Suprapubic skin (tissue), 4 donors: Measurements from ENCODE around the gene OGDHL. TPM values are rescaled to one million over a fixed set of nuclear protein-coding genes. Genes with fewer than 3 reads are reported as not detected.

Experiments used
- DNase-seq, 2 donors: peaks; one replicate each; pipeline ENCODE4 v3.0.0-alpha.2; 2019; ENCODE audit warnings: low spot score in 2 of 2
- H3K27ac ChIP-seq: fragments of 200-600 bp; sonication (generic); one replicate; pipeline ENCODE4 v1.5.1; 2019
- H3K27me3 ChIP-seq: fragments of 200-600 bp; sonication (generic); one replicate; pipeline ENCODE4 v1.5.1; 2019
- H3K36me3 ChIP-seq: fragments of 200-600 bp; sonication (generic); one replicate; pipeline ENCODE4 v1.5.1; 2019
- H3K4me1 ChIP-seq: fragments of 200-600 bp; sonication (generic); one replicate; pipeline ENCODE4 v1.5.1; 2019
- H3K4me3 ChIP-seq: fragments of 200-600 bp; sonication (generic); one replicate; pipeline ENCODE4 v1.5.1; 2019; ENCODE audit warnings: mild to moderate bottlenecking
- H3K9me3 ChIP-seq: fragments of 200-600 bp; sonication (generic); one replicate; pipeline ENCODE4 v1.5.1; 2019
- EP300 ChIP-seq: sonication (generic); formaldehyde crosslinking; IDR thresholded peaks from one replicate; pipeline ENCODE4 v1.6.1; 2017; ENCODE audit warnings: antibody characterized with exemption
- POLR2A ChIP-seq, 2 donors: fragments of 450-650 bp; IDR thresholded peaks; one replicate each; pipeline ENCODE4 v1.6.1; 2017; ENCODE audit warnings: antibody characterized with exemption in 2 of 2, mild to moderate bottlenecking in 2 of 2, moderate library complexity in 2 of 2
- POLR2AphosphoS5 ChIP-seq, 3 donors: sonication (generic); formaldehyde crosslinking; IDR thresholded peaks; one replicate each; pipeline ENCODE4 v1.6.1; 2017; ENCODE audit warnings: antibody characterized with exemption in 3 of 3
- whole genome bisulfite sequencing: methylation state at CpG from one replicate; pipeline ENCODE4 v1.1.5; 2018; 5-methylcytosine and 5-hydroxymethylcytosine counted together
- total RNA-seq, 4 donors: library from RNA; depleted of rRNA; stranded (reverse); fragments of >200 nt; gene quantifications; one replicate each; pipeline ENCODE4 v1.1.0, GENCODE V29; 2016
- TF ChIP-seq, protein P1 (sequence below), 2 donors: fragments of 200-600 bp in 1 of 2; fragments of 450-650 bp in 1 of 2; sonication (generic) in 1 of 2; IDR thresholded peaks; one replicate each; pipeline ENCODE4 v1.5.1; 2016 to 2019; ENCODE audit warnings: antibody characterized with exemption in 2 of 2, mild to moderate bottlenecking in 1 of 2, moderate library complexity in 1 of 2

Gene OGDHL
- total RNA-seq, 4 donors from 2014 or later, result 0.18 TPM; not detected in 3

DNA sequence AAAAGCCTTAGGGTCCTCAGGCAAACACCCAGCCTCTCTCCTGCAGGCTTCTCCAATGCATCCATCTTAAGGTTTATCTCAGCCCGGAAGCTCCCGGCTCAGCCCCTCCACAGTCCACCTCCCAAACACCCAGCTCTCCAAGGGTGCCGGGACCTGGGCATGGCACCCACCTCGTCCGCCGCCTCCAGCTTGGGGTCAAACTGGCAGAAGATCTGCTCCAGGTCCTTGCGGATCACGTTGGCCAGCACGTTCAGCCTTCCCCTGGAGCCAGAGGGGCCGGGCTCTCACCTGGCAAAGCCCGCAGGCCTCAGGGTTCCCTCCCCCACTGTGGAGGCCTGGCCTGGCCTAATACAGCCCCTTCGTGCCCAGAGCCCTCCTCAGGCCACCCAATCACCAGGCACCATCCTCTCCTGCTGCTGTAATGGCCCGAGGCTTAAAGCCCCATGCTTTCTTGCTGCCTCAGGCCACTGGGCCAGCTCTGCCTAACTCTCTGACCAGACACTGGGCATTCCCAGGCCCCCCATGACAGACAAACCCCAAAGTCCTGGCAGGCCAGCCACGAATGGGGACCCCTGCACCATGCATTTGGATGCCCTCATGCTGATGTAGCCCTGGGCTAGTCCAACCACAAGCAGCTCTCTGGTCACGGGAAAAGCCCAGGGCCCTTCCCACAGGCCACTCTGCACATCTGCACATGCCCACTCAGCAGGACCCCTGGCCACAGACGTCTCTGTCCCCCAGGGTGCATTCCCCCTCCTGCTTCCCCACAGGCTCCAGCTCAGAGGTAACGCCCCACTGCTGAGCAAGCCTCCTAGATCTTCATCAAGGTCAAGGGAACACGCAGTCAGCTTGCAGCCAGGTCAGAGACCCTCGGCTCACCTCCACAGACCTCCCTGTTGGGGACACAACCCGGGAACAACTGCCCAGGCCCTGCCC lies 12.3 kb downstream of the OGDHL start:
- Histone ChIP-seq H3K27ac (no peak overlapping the region), H3K4me3 (no peak overlapping the region), H3K27me3 (peaks cover 4% of the 10 kb centered on the region), H3K4me1 (no peaks in the 10 kb centered on the region), H3K9me3 (no peaks in the 10 kb centered on the region), H3K36me3 (no peaks in the 10 kb centered on the region)
- DNase-seq, result peak in 1 of 2 donors; percentile 77
- 80% methylated on average over 13 of the region's 20 CpGs for WGBS
- TF ChIP-seq POLR2AphosphoS5 (IDR thresholded peaks at IDR 0.05) (no peak), EP300 (no peak), POLR2A (IDR thresholded peaks at IDR 0.05) (no peak)
- TF ChIP-seq, protein P1, sequence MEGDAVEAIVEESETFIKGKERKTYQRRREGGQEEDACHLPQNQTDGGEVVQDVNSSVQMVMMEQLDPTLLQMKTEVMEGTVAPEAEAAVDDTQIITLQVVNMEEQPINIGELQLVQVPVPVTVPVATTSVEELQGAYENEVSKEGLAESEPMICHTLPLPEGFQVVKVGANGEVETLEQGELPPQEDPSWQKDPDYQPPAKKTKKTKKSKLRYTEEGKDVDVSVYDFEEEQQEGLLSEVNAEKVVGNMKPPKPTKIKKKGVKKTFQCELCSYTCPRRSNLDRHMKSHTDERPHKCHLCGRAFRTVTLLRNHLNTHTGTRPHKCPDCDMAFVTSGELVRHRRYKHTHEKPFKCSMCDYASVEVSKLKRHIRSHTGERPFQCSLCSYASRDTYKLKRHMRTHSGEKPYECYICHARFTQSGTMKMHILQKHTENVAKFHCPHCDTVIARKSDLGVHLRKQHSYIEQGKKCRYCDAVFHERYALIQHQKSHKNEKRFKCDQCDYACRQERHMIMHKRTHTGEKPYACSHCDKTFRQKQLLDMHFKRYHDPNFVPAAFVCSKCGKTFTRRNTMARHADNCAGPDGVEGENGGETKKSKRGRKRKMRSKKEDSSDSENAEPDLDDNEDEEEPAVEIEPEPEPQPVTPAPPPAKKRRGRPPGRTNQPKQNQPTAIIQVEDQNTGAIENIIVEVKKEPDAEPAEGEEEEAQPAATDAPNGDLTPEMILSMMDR (IDR thresholded peaks at IDR 0.05), result no peak

GRCh38 chr10:49749144-49749543 lies 13.0 kb downstream of the OGDHL start:
- WGBS, result 77% methylated on average over 2 of the region's 2 CpGs
- H3K36me3 ChIP-seq, result no peaks in the 10 kb centered on the region
- H3K4me1 ChIP-seq, result no peaks in the 10 kb centered on the region
- H3K27me3 ChIP-seq, result peaks cover 4% of the 10 kb centered on the region
- peak in 1 of 2 donors; percentile 52 for DNase-seq
- no peak overlapping the region for H3K27ac ChIP-seq
- TF ChIP-seq POLR2A (IDR thresholded peaks at IDR 0.05) (no peak), POLR2AphosphoS5 (IDR thresholded peaks at IDR 0.05) (no peak), EP300 (no peak)
- TF ChIP-seq, protein P1 (IDR thresholded peaks at IDR 0.05), result no peak
- H3K9me3 ChIP-seq, result no peaks in the 10 kb centered on the region
- H3K4me3 ChIP-seq, result no peak overlapping the region

- H3K36me3 ChIP-seq, result no peaks in the 10 kb centered on the region
- peak in 1 of 2 donors; percentile 73 for DNase-seq
- TF ChIP-seq, protein P1 (IDR thresholded peaks at IDR 0.05), result no peak
- no peak for TF ChIP-seq POLR2AphosphoS5 (IDR thresholded peaks at IDR 0.05)
- no peak for TF ChIP-seq POLR2A (IDR thresholded peaks at IDR 0.05)
- no peak for TF ChIP-seq EP300
- H3K4me3 ChIP-seq, result no peak overlapping the region
- H3K27ac ChIP-seq, result no peak overlapping the region
- peaks cover 4% of the 10 kb centered on the region for H3K27me3 ChIP-seq
- no peaks in the 10 kb centered on the region for H3K9me3 ChIP-seq
- H3K4me1 ChIP-seq, result no peaks in the 10 kb centered on the region
- 57% methylated on average over 10 of the region's 10 CpGs for WGBS
These were observed 14.1 kb downstream of the OGDHL start for GRCh38 chr10:49748006-49748405.

- 87% methylated on average over 4 of the region's 4 CpGs for WGBS
- DNase-seq, result no peak
These were observed 14.8 kb downstream of the OGDHL start for GRCh38 chr10:49747303-49747646.

More at GRCh38 chr10:49747303-49747646, 14.8 kb downstream of the OGDHL start:
- Histone ChIP-seq H3K36me3 (no peaks in the 10 kb centered on the region), H3K27me3 (peaks cover 4% of the 10 kb centered on the region), H3K4me3 (no peak overlapping the region), H3K27ac (no peak overlapping the region), H3K4me1 (no peaks in the 10 kb centered on the region), H3K9me3 (no peaks in the 10 kb centered on the region)
- TF ChIP-seq POLR2A (IDR thresholded peaks at IDR 0.05) (no peak), POLR2AphosphoS5 (IDR thresholded peaks at IDR 0.05) (no peak), EP300 (no peak)
- TF ChIP-seq, protein P1 (IDR thresholded peaks at IDR 0.05), result no peak
